ENCODE measurements around the gene PNPLA6.
A peak's percentile ranks its signal among the peaks of the same experiment; 100 is the strongest.
"Not testable (repeated sequence)": the region's sequence is repeated elsewhere in the genome, so short reads cannot be mapped to it uniquely, and the experiment has no call there.

PNPLA6 gene

GRCh38 chr19:7556696-7557315 lies 21.3 kb downstream of the PNPLA6 start:
- DNase-seq: no peak

DNA sequence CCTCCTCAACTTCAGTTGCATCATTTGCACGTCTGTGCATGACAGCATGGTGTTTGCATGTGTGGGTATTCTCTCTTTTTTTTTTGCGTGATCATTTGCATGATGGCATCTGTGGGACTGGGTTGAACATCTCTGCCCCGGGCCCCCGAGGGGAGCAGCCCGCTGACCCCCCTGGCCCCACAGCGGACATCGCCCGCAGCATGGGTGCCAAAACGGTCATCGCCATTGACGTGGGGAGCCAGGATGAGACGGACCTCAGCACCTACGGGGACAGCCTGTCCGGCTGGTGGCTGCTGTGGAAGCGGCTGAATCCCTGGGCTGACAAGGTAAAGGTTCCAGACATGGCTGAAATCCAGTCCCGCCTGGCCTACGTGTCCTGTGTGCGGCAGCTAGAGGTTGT lies 23.1 kb downstream of the PNPLA6 start:
- DNase-seq: no peak

DNA sequence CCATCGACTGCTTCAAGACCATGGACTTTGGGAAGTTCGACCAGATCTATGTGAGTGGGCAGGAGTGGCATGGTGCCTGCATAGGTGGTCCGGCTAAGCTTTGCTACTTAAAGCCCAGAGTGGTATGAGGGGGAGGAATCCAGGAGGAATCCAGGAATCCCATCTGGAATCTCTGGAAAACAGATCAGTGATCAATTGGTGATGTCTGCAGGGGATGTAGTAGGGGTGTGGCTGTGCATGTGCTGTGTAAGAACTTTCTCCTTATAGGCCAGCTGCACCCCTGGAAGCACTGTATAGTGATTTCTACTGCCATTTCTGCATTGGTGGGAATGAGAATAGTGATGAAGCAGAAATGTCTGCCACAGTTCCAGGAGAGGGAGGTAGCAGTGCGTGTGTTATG lies 23.6 kb downstream of the PNPLA6 start:
- DNase-seq: no peak

GRCh38 chr19:7560255-7560654 lies 24.7 kb downstream of the PNPLA6 start:
- no peak for DNase-seq

- DNase-seq: no peak
These were observed 25.8 kb downstream of the PNPLA6 start for GRCh38 chr19:7561325-7561724.

- DNase-seq: no peak
These were observed 27.3 kb downstream of the PNPLA6 start for GRCh38 chr19:7562646-7563393.

GRCh38 chr19:7564866-7565265 lies 29.3 kb downstream of the PNPLA6 start:
- no peak for DNase-seq

- DNase-seq: no peak
These were observed 29.8 kb downstream of the PNPLA6 start for GRCh38 chr19:7565332-7565731.

- DNase-seq: no peak
These were observed 35.2 kb downstream of the PNPLA6 start for GRCh38 chr19:7570761-7571160.

DNA sequence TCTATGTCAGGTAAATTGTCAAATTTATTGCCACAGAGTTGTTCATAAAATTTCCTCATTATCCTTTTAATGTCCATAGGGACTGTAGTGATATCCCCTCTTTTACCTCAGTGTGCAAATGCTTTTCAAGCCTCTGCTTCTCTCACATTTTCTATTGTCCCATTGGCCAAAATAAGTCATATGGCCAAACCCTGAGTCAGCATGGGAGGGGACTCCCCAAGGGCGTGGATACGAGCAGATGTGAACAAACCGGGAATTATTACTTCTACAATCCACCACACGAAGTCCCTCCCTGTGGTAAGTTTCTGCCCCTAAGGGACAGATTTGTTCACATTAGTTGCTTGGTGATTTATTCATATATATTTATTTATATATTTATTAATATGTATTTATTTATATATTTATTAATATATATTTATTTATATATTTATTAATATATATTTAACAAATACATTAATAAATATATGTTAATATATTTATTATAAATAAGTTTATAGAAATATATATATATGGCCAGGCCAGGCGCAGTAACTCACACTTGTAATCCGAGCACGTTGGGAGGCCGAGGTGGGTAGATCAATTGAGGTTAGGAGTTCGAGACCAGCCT lies 40.0 kb downstream of the PNPLA6 start:
- DNase-seq: no peak

DNA sequence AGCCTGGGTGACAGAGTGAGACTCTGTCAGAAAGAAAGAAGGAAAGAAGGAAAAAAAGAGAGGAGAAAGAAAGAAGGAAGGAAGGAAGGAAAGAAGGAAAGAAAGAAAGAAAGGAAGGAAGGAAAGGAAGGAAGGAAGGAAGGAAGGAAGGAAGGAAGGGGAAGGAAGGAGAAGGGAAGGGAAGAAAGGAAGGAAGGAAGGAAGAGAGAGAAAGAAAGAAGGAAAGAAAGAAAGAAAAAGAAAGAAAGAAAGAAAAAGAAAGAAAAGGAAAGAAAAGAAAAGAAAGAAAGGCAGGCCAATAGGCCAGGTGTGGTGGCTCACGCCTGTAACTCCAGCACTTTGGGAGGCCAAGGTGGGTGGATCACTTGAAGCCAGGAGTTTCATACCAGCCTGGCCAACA lies 41.9 kb downstream of the PNPLA6 start:
- not testable (repeated sequence) for DNase-seq

DNA sequence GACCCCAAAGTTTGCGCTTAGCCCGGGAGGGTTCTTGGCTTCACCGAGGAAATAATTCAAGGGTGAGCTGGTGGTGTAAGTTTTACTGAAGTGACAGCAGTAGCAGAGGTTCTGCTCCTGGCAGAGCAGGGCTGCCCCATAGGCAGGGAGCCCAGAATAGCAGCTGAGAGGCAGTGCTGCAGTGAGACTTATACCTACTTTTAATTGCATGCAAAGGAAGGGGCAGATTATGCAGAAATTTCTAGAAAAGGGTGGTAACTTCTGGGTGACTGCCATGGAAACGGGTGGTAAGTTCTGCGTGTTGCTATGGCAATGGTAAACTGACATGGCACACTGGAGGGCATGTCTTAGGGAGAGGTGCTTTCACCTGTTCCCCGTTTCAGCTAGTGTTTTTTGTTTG lies 42.6 kb downstream of the PNPLA6 start:
- DNase-seq: no peak

GRCh38 chr19:7579182-7579581 lies 43.7 kb downstream of the PNPLA6 start:
- no peak for DNase-seq

DNA sequence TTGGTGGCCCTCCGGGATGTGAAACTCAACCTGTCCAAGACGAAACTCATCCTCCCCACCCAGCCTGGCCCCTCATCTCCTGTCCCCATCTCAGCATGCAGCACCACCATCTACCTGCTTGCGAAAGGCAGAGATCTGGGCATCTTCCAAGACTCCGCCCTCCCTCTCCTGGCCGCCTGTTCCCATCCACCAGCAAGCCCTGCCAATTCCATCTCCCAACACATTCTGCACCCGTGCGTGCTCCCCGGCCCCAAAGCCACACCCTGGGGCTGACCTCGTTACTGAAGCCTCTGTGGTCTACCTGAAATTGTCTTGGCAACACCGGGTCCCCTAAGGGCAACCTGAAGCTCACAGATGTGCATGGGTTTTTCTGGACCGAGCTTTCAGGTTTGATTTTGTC lies 46.9 kb downstream of the PNPLA6 start:
- DNase-seq: no peak

- DNase-seq: no peak
These were observed 54.3 kb downstream of the PNPLA6 start for GRCh38 chr19:7589822-7590221.

DNA sequence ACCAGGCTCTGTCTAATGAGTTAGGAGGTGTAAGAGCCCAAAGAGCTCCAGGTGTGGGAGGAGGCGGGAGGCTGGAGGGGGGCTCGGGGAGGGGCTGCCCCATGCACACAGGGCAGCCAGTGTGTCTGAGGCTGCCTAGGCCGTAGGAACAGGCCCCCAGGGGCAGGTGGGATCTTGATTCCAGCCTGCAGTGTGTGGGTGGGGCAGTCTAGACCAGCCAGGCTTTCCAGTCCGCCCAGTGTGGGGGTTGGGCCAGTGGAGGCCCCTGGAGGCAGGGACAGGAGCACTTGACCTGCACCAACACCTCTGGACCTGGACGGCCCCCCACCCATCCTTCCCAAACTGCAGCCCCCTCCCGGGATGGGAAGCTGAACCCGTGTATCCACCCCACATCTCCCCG lies 54.7 kb downstream of the PNPLA6 start:
- DNase-seq: no peak

DNA sequence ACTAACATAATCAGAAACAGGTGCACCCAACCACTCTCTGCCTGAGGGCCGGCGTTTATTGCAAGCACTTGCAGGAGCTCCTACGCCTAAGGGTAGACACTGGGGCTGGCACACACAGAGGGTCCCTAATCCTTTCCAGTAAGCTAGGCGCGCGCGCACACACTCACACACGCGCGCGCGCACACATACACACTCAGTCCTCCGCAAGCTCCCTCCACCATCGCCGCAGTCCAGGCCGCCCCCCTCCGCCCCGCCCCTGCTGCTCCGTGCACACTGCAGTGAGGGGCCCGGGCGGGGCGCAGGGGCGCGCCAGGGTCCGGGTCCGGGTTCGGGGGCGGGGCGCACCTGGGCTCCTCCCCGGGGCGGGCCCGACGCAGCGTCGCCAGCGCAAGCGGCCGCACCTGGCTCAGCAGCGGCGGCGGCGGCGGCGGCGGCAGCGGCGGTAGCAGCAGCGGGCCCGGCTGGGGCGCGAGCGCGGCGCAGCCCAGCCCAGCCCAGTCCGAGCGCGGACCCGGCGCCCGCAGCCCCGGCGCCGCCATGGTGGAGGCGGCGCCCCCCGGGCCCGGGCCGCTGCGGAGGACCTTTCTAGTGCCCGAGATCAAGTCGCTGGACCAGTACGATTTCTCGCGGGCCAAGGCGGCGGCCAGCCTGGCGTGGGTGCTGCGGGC lies 60.1 kb downstream of the PNPLA6 start, which contains the start of gene CAMSAP3:
Gene CAMSAP3 (plus strand): TSS at position 398 of the 668 bp plus-strand sequence. CDS start 140 bp downstream, at position 538.
- peak; percentile 54 for DNase-seq

GRCh38 chr19:7596211-7596937 lies 60.9 kb downstream of the PNPLA6 start:
- no peak for DNase-seq

DNA sequence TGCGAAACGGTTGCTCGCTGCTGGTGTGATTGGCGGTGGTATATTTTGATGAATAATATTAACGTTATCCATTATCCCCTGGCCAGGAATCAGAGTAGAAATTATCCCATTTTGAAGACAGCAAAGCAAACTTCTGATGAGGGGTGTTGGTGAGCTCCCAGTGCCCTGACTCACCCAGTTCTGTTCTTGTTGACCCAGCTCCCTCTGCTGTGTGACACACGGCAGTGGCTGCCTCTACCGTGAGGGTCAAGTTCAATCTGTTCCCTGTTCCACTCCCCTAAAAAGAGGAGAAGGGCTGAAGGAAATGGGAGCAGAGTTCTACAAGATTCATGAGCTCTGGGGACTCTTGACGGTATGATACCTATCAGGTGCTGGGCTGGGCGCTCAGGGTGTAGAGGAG lies 62.2 kb downstream of the PNPLA6 start:
- no peak for DNase-seq

DNA sequence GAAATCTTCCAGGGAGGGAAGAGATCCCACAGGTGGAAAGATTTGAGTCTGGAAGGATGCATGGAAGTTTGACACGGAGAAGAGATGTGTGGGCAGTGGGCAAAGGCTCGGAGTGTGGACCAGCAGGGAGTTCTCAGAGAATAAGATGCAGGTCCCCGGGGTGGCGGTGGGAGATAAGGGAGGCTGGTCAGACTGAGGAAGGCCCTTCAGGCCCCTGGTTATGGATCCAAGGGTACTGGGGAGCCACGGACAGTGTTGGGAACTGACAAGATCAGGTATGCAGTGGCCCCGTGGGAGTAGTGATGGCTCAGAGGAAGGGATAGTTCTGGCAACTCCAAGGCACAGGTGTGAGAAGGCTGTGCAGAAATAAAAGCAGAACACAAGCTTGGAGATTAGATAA lies 62.7 kb downstream of the PNPLA6 start:
- no peak for DNase-seq

DNA sequence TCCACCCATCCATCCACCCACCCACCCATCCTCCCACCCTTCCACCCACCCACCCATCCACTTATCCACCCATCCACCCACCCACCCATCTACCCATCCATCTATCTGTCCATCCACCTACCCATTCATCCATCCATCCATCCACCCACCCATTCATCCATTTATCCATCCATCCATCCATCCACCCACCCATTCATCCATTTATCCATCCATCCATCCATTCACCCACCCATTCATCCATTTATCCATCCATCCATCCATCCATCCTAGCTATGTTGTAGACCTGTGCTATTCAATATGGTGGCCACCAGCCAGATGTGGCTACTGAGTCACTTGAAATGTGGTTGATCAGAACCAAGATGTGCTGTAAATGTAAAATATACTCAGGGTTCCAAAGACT lies 65.2 kb downstream of the PNPLA6 start:
- DNase-seq: no peak

DNA sequence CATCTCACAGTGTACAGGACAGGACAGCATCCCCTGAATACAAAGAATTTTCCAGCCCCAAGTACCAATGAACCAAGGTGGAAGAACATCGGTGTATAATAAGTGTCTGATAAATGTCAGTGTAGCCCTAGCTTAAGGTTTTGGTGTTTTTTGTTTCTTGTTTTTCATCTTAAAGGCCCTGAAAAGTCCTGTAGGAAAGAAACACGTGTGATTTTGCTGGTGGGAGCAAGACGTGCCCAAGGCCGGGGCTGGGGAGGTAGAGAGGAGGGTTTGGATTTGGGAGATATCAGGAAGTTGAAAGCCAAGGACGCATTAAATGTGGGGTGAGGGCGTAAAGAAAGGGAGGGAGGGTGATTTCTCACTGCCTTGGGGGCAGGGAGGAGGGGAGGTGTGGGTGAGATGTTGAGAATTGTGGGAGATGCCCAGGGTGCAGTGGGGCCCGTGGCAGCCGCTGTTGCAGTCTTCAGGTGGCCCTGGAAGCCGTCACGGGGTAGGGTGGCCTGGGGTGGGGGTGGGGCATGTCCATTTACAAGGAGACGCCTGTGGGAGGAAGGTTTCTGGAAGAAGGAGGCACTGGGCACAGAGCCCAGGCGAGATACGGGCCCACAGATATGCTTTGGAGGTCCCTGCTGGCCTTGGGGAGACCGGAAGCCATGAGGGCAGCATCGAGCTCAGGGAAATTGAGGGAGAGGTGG lies 66.9 kb downstream of the PNPLA6 start:
- no peak for DNase-seq
